Measurements from ENCODE around the gene FIGLA.
A peak's percentile ranks its signal among the peaks of the same experiment; 100 is the strongest.
"Not testable (repeated sequence)": the region's sequence is repeated elsewhere in the genome, so short reads cannot be mapped to it uniquely, and the experiment has no call there.

FIGLA gene

GRCh38 chr2:70746094-70746974 is 44.1 kb downstream of the FIGLA start:
- no peak for DNase-seq (ENCODE audit: low spot score)

- no peak for DNase-seq (ENCODE audit: low spot score)
Observed at GRCh38 chr2:70745276-70745825, 45.1 kb downstream of the FIGLA start.

- no peak for DNase-seq (ENCODE audit: low spot score)
Observed at GRCh38 chr2:70744397-70744796, 46.0 kb downstream of the FIGLA start.

- no peak for DNase-seq (ENCODE audit: low spot score)
Observed at GRCh38 chr2:70743677-70744076, 46.8 kb downstream of the FIGLA start.

- DNase-seq (ENCODE audit: low spot score) = no peak
Observed at GRCh38 chr2:70743068-70743467, 47.4 kb downstream of the FIGLA start.

- not testable (repeated sequence) for DNase-seq (ENCODE audit: low spot score)
Observed at GRCh38 chr2:70739492-70739891, 51.0 kb downstream of the FIGLA start.

GRCh38 chr2:70738159-70738558 is 52.3 kb downstream of the FIGLA start:
- no peak for DNase-seq (ENCODE audit: low spot score)

- no peak for DNase-seq (ENCODE audit: low spot score)
Observed at GRCh38 chr2:70735071-70735470, 55.4 kb downstream of the FIGLA start.

- DNase-seq (ENCODE audit: low spot score) = peak; percentile 59
Observed at GRCh38 chr2:70733646-70734180, 56.7 kb downstream of the FIGLA start.

- DNase-seq (ENCODE audit: low spot score) = no peak
Observed at GRCh38 chr2:70732766-70733645, 57.4 kb downstream of the FIGLA start.

GRCh38 chr2:70730730-70731129 is 59.7 kb downstream of the FIGLA start:
- DNase-seq (ENCODE audit: low spot score) = no peak

GRCh38 chr2:70729647-70730046 is 60.8 kb downstream of the FIGLA start:
- no peak for DNase-seq (ENCODE audit: low spot score)

GRCh38 chr2:70728128-70728527 is 62.3 kb downstream of the FIGLA start:
- DNase-seq (ENCODE audit: low spot score) = no peak

All from Ammon's horn (tissue), 1 donor.